HepG2 (cell line): Measurements from ENCODE around the gene LYSET.

Experiments
- POLR2AphosphoS5 ChIP-seq: IDR thresholded peaks from 2 replicates; pipeline ENCODE4 v1.6.1; 2012; ENCODE audit warnings: low read depth, low read length
- ZZZ3 ChIP-seq: sonication (generic); formaldehyde crosslinking; IDR thresholded peaks from 2 replicates; pipeline ENCODE4 v1.4.0; 2020; ENCODE audit warnings: missing genetic modification reagents, mild to moderate bottlenecking, borderline replicate concordance
- TF ChIP-seq, protein P1 (sequence below): sonication (generic); formaldehyde crosslinking; IDR thresholded peaks from 2 replicates; pipeline ENCODE4 v1.5.0; 2020; ENCODE audit warnings: mild to moderate bottlenecking, missing genetic modification reagents, moderate library complexity

DNA sequence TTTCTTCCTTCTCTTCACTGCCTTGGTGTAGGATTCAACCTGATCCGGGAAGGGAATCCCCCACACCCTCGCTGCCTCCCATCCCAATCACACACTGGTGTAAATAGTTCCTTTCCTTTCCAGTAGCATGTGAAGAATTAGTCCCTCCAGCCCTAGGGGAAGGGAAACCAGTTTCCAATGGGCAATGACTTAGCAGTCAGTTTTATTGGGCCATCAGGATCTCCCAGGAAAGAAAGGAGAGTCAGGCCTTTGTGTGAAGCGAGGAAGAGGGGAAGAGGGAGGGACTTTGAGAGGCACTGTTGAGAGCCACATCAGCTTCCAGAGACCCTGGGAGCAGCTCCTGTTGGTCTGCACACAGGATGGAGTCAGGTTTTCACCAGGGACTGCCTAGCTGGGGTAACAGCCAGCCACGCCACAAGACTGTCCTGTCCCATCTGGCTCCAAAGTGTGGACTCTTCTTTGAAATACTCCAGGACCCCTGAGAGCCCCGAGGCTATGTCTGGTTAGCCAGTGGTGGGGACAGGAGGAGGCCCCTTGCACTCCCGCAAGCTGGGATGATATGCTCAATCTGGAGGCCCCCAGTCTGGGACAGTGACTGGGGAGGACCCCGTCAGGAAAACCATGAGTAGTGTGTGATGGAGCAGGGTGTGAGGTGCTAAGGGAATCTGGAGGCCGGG is 28.3 kb upstream of the LYSET start:
- TF ChIP-seq ZZZ3 (CRISPR knock-in tag) (no peak), POLR2AphosphoS5 (no peak)
- TF ChIP-seq, protein P1, sequence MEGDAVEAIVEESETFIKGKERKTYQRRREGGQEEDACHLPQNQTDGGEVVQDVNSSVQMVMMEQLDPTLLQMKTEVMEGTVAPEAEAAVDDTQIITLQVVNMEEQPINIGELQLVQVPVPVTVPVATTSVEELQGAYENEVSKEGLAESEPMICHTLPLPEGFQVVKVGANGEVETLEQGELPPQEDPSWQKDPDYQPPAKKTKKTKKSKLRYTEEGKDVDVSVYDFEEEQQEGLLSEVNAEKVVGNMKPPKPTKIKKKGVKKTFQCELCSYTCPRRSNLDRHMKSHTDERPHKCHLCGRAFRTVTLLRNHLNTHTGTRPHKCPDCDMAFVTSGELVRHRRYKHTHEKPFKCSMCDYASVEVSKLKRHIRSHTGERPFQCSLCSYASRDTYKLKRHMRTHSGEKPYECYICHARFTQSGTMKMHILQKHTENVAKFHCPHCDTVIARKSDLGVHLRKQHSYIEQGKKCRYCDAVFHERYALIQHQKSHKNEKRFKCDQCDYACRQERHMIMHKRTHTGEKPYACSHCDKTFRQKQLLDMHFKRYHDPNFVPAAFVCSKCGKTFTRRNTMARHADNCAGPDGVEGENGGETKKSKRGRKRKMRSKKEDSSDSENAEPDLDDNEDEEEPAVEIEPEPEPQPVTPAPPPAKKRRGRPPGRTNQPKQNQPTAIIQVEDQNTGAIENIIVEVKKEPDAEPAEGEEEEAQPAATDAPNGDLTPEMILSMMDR (CRISPR knock-in tag) = no peak
